Transverse colon (tissue), 3 donors: ENCODE data around the gene ADD1.

Source experiments
- POLR2A ChIP-seq: fragments of 450-650 bp; IDR thresholded peaks from one replicate; pipeline ENCODE4 v1.6.1; 2016; ENCODE audit warnings: antibody characterized with exemption, mild to moderate bottlenecking, moderate library complexity
- TF ChIP-seq, protein P1 (sequence below), 5 experiments: fragments of 200-600 bp in 3 of 5; fragments of 450-650 bp in 2 of 5; sonication (generic) in 3 of 5; IDR thresholded peaks; 1 replicate in 2 of 5; 2 replicates in 3 of 5; pipeline ENCODE4 v1.5.1; 2016 to 2017; ENCODE audit warnings: antibody characterized with exemption in 5 of 5, inconsistent platforms in 3 of 5, mild to moderate bottlenecking in 2 of 5, moderate library complexity in 1 of 5

DNA sequence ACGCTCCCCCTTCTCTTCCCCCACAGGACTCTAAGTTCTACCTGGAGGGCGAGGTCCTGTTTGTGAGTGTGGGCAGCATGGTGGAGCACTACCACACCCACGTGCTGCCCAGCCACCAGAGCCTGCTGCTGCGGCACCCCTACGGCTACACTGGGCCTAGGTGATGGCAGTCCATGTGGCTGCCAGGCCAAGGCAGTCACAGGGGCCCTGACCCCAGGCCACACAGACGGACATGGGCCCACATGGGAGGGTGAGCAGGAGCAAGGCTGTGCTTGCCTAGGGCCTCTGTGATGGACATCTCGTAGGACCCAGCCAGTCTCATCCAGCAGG, 10.0 kb upstream of the ADD1 start:
- TF ChIP-seq, protein P1, sequence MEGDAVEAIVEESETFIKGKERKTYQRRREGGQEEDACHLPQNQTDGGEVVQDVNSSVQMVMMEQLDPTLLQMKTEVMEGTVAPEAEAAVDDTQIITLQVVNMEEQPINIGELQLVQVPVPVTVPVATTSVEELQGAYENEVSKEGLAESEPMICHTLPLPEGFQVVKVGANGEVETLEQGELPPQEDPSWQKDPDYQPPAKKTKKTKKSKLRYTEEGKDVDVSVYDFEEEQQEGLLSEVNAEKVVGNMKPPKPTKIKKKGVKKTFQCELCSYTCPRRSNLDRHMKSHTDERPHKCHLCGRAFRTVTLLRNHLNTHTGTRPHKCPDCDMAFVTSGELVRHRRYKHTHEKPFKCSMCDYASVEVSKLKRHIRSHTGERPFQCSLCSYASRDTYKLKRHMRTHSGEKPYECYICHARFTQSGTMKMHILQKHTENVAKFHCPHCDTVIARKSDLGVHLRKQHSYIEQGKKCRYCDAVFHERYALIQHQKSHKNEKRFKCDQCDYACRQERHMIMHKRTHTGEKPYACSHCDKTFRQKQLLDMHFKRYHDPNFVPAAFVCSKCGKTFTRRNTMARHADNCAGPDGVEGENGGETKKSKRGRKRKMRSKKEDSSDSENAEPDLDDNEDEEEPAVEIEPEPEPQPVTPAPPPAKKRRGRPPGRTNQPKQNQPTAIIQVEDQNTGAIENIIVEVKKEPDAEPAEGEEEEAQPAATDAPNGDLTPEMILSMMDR (IDR thresholded peaks at IDR 0.05) = no peak
- no peak for TF ChIP-seq POLR2A
